HepG2 (cell line): ENCODE data around the gene RNF126. TPM values are rescaled to one million over a fixed set of nuclear protein-coding genes. Genes with fewer than 3 reads are reported as not detected.
A peak's percentile ranks its signal among the peaks of the same experiment; 100 is the strongest.

Source experiments
- ATF7-NPFF ChIP-seq: sonication (generic); formaldehyde crosslinking; IDR thresholded peaks from 2 replicates; pipeline ENCODE4 v1.8.1; 2023; ENCODE audit warnings: mild to moderate bottlenecking, low read depth, missing genetic modification reagents, moderate library complexity
- E2F1 ChIP-seq: sonication (generic); formaldehyde crosslinking; IDR thresholded peaks from 2 replicates; pipeline ENCODE4 v1.5.0; 2020; ENCODE audit warnings: missing genetic modification reagents
- FOXA3 ChIP-seq: IDR thresholded peaks from 2 replicates; pipeline ENCODE4 v1.6.1; 2016; ENCODE audit warnings: missing genetic modification reagents, missing compliant biosample characterization
- GATAD2A ChIP-seq: IDR thresholded peaks from 2 replicates; pipeline ENCODE4 v1.6.1; 2016
- HDAC1 ChIP-seq: sonication (generic); formaldehyde crosslinking; IDR thresholded peaks from 2 replicates; pipeline ENCODE4 v1.5.1; 2020; ENCODE audit warnings: mild to moderate bottlenecking, missing genetic modification reagents
- HHEX ChIP-seq: IDR thresholded peaks from 2 replicates; pipeline ENCODE4 v1.6.1; 2016; ENCODE audit warnings: control low read depth
- IRF2 ChIP-seq: IDR thresholded peaks from 2 replicates; pipeline ENCODE4 v1.6.1; 2018; ENCODE audit warnings: missing genetic modification reagents, missing compliant biosample characterization
- MAFF ChIP-seq: IDR thresholded peaks from 2 replicates; pipeline ENCODE4 v1.6.1; 2011; ENCODE audit warnings: low read depth, low read length, improper control_type of control experiment
- MXI1 ChIP-seq: IDR thresholded peaks from 3 replicates; pipeline ENCODE4 v1.6.1; 2012; ENCODE audit warnings: low read depth, low read length, inconsistent platforms, borderline replicate concordance
- NCOR1 ChIP-seq: fragments of 200-600 bp; sonication (generic); IDR thresholded peaks from 2 replicates; pipeline ENCODE4 v1.7.0; 2017; ENCODE audit warnings: antibody characterized with exemption, low read length, borderline replicate concordance
- NFKB2 ChIP-seq: sonication (generic); formaldehyde crosslinking; IDR thresholded peaks from 2 replicates; pipeline ENCODE4 v1.4.0; 2020; ENCODE audit warnings: missing genetic modification reagents, borderline replicate concordance
- SAP130 ChIP-seq: IDR thresholded peaks from 2 replicates; pipeline ENCODE4 v1.6.1; 2016; ENCODE audit warnings: low read depth
- SMAD1 ChIP-seq: sonication (generic); formaldehyde crosslinking; IDR thresholded peaks from 2 replicates; pipeline ENCODE4 v1.4.0; 2020; ENCODE audit warnings: missing genetic modification reagents, low read depth, mild to moderate bottlenecking, borderline replicate concordance
- STAG1 ChIP-seq: sonication (generic); formaldehyde crosslinking; IDR thresholded peaks from 2 replicates; pipeline ENCODE4 v1.4.0; 2020; ENCODE audit warnings: missing genetic modification reagents
- TFDP2 ChIP-seq: sonication (generic); formaldehyde crosslinking; IDR thresholded peaks from 2 replicates; pipeline ENCODE4 v1.4.0; 2020; ENCODE audit warnings: missing genetic modification reagents
- ZNF335 ChIP-seq: sonication (generic); formaldehyde crosslinking; IDR thresholded peaks from 2 replicates; pipeline ENCODE4 v1.4.0; 2020; ENCODE audit warnings: missing genetic modification reagents
- ZNF468 ChIP-seq: sonication (generic); formaldehyde crosslinking; IDR thresholded peaks from 2 replicates; pipeline ENCODE4 v1.8.0; 2022; ENCODE audit warnings: mild to moderate bottlenecking, moderate library complexity, missing genetic modification reagents
- ZNF512B ChIP-seq: sonication (generic); formaldehyde crosslinking; IDR thresholded peaks from 2 replicates; pipeline ENCODE4 v1.5.1; 2020; ENCODE audit warnings: missing genetic modification reagents, mild to moderate bottlenecking, borderline replicate concordance
- polyA plus RNA-seq, 8 experiments: library from polyadenylated mRNA; depleted of rRNA in 3 of 8; stranded (reverse) in 7 of 8; unstranded in 1 of 8; fragments of >200 nt; fragmentation: Illumina TruSeq in 4 of 8; extraction: Trizol in 4 of 8; gene quantifications; 2 replicates each; pipeline versions ENCODE4 v1.2.1 to v1.2.3, GENCODE V29; 2011 to 2016; ENCODE audit warnings: low read depth in 4 of 8, missing spikeins in 1 of 8, mixed read lengths in 1 of 8; ENCODE audit not compliant: insufficient read depth in 1 of 8
- total RNA-seq, 5 experiments: library from RNA; depleted of rRNA; stranded (reverse); fragments of >200 nt; fragmentation: Illumina TruSeq; extraction: Trizol; gene quantifications; 2 replicates each; pipeline ENCODE4 v1.2.3, GENCODE V29; 2016; ENCODE audit warnings: low read depth in 1 of 5

Gene RNF126
- total and polyA plus RNA-seq, 2 of the 13 experiments (the other 11 are each of a cell fraction or from before 2014, with no cell fraction given): 23.2 to 34.0 TPM

DNA sequence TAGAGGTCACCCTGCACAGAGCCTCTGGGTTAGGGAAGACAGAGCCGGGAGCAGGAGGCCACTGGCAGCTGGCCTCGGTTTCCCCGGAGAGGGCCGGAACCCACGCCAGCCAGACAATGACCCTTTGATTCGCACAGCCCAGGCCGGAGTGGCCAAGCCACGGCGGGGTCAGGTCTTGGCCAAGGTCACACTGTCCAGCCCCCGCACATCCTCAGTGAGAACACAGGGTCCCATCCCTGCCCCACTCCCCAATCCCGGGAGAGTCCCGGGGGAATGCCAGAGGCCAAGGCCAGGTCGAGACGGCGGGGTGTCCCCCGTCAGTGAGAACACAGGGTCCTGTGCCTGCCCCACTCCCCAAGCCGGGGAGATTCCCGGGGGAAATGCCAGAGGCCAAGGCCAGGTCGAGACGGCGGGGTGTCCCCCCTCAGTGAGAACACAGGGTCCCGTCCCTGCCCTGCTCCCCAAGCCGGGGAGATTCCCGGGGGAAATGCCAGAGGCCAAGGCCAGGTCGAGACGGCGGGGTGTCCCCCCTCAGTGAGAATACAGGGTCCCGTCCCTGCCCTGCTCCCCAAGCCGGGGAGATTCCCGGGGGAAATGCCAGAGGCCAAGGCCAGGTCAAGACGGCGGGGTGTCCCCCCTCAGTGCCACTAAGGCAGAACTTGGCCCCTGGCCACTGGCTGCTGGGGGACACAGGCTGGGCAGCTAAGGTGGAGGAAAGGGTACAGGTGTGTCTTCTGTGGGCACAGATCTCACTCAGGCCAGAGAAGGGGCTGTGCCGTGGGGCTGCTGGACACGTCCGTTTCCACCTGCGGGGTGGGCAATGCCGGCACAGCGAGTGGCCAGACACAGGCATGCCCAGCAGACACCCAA, 11.5 kb upstream of the RNF126 start (continued):
- no peak for TF ChIP-seq ZNF512B
- no peak for TF ChIP-seq MXI1
- TF ChIP-seq SAP130: peak; percentile 24; the same call in 1 of the 2 replicates
- TF ChIP-seq GATAD2A (CRISPR knock-in tag): peak; percentile 25
- TF ChIP-seq SMAD1: no peak
- TF ChIP-seq ATF7-NPFF (CRISPR knock-in tag): no peak
- no peak for TF ChIP-seq TFDP2
- TF ChIP-seq IRF2 (CRISPR knock-in tag): no peak
- no peak for TF ChIP-seq E2F1
- TF ChIP-seq MAFF: no peak
- peak; percentile 57; the same call in 1 of the 2 replicates for TF ChIP-seq NCOR1
- peak; percentile 33; the same call in 1 of the 2 replicates for TF ChIP-seq HDAC1 (CRISPR knock-in tag)
- no peak for TF ChIP-seq ZNF335
- no peak for TF ChIP-seq STAG1
- 0 out of 2 replicates have a peak, but pooled peaks have one; percentile 10 for TF ChIP-seq NFKB2 (CRISPR knock-in tag)
- TF ChIP-seq FOXA3 (CRISPR knock-in tag): no peak
- no peak for TF ChIP-seq HHEX
- TF ChIP-seq ZNF468: no peak
